Muscle of arm (tissue), 12 donors: ENCODE measurements around the gene ATXN10. TPM values are rescaled to one million over a fixed set of nuclear protein-coding genes. Genes with fewer than 3 reads are reported as not detected.

Experiments
- DNase-seq: peaks from one replicate; pipeline ENCODE4 v3.0.0-alpha.2; 2013
- polyA plus RNA-seq, 12 donors: library from polyadenylated mRNA; unstranded; fragments of 120-200 nt; gene quantifications; one replicate each; pipeline ENCODE4 v1.2.1, GENCODE V29; 2013; ENCODE audit not compliant: insufficient read length in 12 of 12

ATXN10 gene
- polyA plus RNA-seq, 12 donors: 48.5 to 244 (median 208) TPM; not detected in 1

GRCh38 chr22:45754822-45755221 is 83.2 kb downstream of the ATXN10 start:
- DNase-seq: no peak

GRCh38 chr22:45756558-45756957 is 84.9 kb downstream of the ATXN10 start:
- no peak for DNase-seq

GRCh38 chr22:45757068-45757467 is 85.4 kb downstream of the ATXN10 start:
- DNase-seq: peak; percentile 16

GRCh38 chr22:45757936-45758335 is 86.3 kb downstream of the ATXN10 start:
- DNase-seq: no peak

GRCh38 chr22:45758603-45759002 is 87.0 kb downstream of the ATXN10 start:
- no peak for DNase-seq

GRCh38 chr22:45760682-45761081 is 89.0 kb downstream of the ATXN10 start:
- DNase-seq: no peak

- DNase-seq: no peak
These were observed 91.1 kb downstream of the ATXN10 start for GRCh38 chr22:45762545-45763235.

- DNase-seq: no peak
These were observed 91.6 kb downstream of the ATXN10 start for GRCh38 chr22:45763236-45763624.

- DNase-seq: no peak
These were observed 96.9 kb downstream of the ATXN10 start for GRCh38 chr22:45768490-45768889.

GRCh38 chr22:45769569-45770210 is 98.1 kb downstream of the ATXN10 start:
- no peak for DNase-seq

- DNase-seq: no peak
These were observed 98.9 kb downstream of the ATXN10 start for GRCh38 chr22:45770506-45770905.

- no peak for DNase-seq
These were observed 99.4 kb downstream of the ATXN10 start for GRCh38 chr22:45771057-45771456.

GRCh38 chr22:45771711-45772110 is 100.1 kb downstream of the ATXN10 start:
- DNase-seq: no peak

- DNase-seq: no peak
These were observed 101.1 kb downstream of the ATXN10 start for GRCh38 chr22:45772743-45773142.

GRCh38 chr22:45774001-45774670 is 102.5 kb downstream of the ATXN10 start:
- DNase-seq: no peak

- DNase-seq: no peak
These were observed 103.4 kb downstream of the ATXN10 start for GRCh38 chr22:45775062-45775461.

- DNase-seq: no peak
These were observed 104.1 kb downstream of the ATXN10 start for GRCh38 chr22:45775569-45776312.

- no peak for DNase-seq
These were observed 104.6 kb downstream of the ATXN10 start for GRCh38 chr22:45776313-45776585.

GRCh38 chr22:45777046-45777851 is 105.6 kb downstream of the ATXN10 start:
- DNase-seq: no peak

GRCh38 chr22:45777852-45778375 is 106.3 kb downstream of the ATXN10 start:
- no peak for DNase-seq

GRCh38 chr22:45781459-45781858 is 109.8 kb downstream of the ATXN10 start:
- DNase-seq: no peak

GRCh38 chr22:45781966-45782365 is 110.3 kb downstream of the ATXN10 start:
- no peak for DNase-seq
